Ectodermal cell (in vitro differentiated cells): ENCODE data around the gene MRPL23.

Experiments used
- H3K27ac ChIP-seq: 2 replicates; pipeline ENCODE4 v1.7.0; 2013; ENCODE audit warnings: mild to moderate bottlenecking, low read depth, low read length; ENCODE audit not compliant: insufficient read depth, poor library complexity, severe bottlenecking
- H3K27me3 ChIP-seq: 2 replicates; pipeline ENCODE4 v1.7.0; 2013; ENCODE audit warnings: mild to moderate bottlenecking, low read length; ENCODE audit not compliant: insufficient read depth, control insufficient read depth, poor library complexity, severe bottlenecking
- H3K36me3 ChIP-seq: one replicate; pipeline ENCODE4 v1.7.0; 2013; ENCODE audit warnings: low read length; ENCODE audit not compliant: control insufficient read depth, insufficient read depth
- H3K4me1 ChIP-seq: one replicate; pipeline ENCODE4 v1.7.0; 2013; ENCODE audit warnings: low read length; ENCODE audit not compliant: control insufficient read depth, insufficient read depth
- H3K4me3 ChIP-seq: 2 replicates; pipeline ENCODE4 v1.7.0; 2013; ENCODE audit warnings: low read depth, low read length, control low read depth; ENCODE audit not compliant: insufficient read depth
- H3K9me3 ChIP-seq: 2 replicates; pipeline ENCODE4 v1.7.0; 2013; ENCODE audit warnings: mild to moderate bottlenecking, low read length, moderate library complexity; ENCODE audit not compliant: control insufficient read depth
- WGBS, 2 experiments: methylation state at CpG; one replicate each; pipeline ENCODE4 v1.1.7; 2013; ENCODE audit warnings: missing lambda C conversion rate in 2 of 2; 5-methylcytosine and 5-hydroxymethylcytosine counted together

The MRPL23 gene

DNA sequence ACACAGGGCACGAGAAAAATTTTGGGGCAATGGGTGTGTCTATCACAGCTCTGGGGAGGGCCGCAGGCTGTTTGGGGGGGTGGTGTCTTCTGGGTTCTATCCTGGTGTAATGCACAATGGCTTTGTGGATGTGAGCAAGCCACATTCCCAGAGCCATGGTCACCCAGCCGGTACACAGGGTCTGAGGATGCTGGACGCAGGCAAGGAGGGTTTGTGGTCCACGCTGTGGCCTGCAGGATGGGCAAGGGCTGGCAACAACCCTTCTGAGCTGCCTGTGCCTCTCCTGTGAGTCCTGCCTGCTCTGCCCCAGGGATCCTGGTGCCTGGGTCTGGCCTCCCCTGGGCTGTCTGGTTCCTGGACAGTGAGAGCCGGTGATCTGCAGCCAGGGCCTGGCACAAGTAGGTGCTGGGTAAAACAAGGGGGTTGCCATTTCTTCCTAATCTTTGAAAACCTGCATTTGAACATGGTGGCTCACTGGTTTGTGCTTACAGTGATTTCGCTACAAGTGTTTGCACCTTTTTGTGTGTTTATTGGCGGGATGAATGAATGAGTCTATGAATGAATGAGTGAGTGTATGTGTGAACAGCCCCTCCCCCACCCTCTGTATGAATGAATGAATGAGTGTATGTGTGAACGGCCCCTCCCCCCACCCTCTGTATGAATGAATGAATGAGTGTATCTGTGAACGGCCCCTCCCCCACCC is 4.4 kb upstream of the MRPL23 start:
- 92 to 93% methylated on average over 8 to 9 of the region's 10 CpGs for WGBS, 2 experiments
- no peak overlapping the region for H3K27ac ChIP-seq
- H3K4me3 ChIP-seq: no peak overlapping the region
- H3K9me3 ChIP-seq: no peaks in the 10 kb centered on the region
- H3K4me1 ChIP-seq: no peaks in the 10 kb centered on the region
- H3K27me3 ChIP-seq: no peaks in the 10 kb centered on the region
- H3K36me3 ChIP-seq: no peaks in the 10 kb centered on the region

DNA sequence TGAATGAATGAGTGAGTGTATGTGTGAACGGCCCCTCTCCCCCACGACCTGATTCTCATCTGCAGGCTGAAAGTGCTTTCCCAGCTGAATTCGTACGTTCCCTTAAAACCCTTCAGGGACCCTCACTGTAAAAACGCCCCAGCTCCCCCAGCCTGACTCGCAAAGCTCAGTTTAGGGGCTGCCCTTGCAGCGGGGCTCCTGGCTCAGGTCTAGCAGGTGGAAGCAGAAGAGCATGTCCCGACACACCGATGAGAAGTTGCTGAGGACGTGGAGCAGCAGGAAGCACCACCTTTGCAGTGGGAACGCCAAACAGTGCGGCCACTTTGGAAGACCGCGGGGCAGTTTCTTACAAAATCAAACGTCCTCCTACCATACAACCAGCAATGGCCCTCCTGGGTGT is 3.6 kb upstream of the MRPL23 start:
- 84 to 86% methylated on average over 15 of the region's 15 CpGs for WGBS, 2 experiments
- no peak overlapping the region for H3K27ac ChIP-seq
- no peaks in the 10 kb centered on the region for H3K4me1 ChIP-seq

DNA sequence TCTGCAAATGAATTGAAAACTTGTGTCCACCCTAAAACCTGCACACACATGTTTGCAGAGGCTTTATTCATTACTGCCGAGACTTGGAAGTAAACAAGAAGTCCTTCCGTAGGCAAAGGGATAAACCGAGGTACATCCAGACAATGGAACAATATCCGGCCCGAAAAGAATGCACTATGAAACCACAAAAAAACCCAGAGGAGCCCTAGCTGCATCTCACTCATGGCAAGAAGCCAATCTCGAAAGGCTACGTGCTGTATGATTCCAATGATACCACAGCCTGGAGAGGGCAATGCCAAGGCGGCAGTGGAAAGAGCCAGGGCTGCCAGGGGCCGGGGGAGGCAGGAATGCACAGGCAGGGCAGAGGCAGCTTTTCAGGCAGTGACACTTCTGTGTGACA is 3.2 kb upstream of the MRPL23 start:
- Histone ChIP-seq H3K27ac (no peak overlapping the region), H3K4me3 (no peak overlapping the region), H3K27me3 (no peaks in the 10 kb centered on the region), H3K36me3 (no peaks in the 10 kb centered on the region), H3K4me1 (no peaks in the 10 kb centered on the region), H3K9me3 (no peaks in the 10 kb centered on the region)
- 91 to 92% methylated on average over 9 of the region's 9 CpGs for WGBS, 2 experiments

More for the DNA sequence above, 3.6 kb upstream of the MRPL23 start:
- Histone ChIP-seq H3K4me3 (no peak overlapping the region), H3K9me3 (no peaks in the 10 kb centered on the region), H3K36me3 (no peaks in the 10 kb centered on the region), H3K27me3 (no peaks in the 10 kb centered on the region)

DNA sequence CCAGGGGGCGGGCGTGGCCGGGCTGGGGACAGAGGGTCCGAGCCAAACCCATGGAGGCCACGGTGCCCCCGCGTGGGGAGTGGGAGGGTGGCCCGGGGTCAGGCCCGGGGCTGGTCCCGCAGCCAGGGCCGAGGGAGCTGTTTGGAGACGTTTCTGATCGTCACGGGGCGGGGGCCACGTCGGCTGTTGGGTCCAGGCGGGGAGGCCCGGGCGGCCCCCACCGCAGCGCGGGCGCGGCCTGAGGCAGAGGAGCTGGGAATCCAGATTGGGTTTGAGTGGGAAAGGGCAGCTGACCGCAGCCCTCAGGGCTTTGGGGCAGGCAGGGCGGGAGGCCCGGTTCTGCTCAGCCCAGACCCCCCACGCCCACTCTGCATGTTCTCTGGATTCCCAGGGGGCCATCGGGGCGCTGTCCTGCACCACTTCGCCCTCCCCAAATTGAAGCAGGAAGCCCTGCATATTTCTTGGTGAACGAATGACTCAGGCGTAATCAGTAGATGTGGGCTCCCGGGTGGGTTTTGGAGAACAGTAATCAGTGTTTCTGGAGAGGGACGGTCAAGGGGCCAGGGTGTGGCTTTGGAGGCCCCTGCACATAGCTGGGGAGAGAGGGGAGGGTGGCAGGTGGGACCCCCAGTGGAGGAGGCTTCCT is 583 bp downstream of the MRPL23 start:
- Histone ChIP-seq H3K4me1 (no peaks in the 10 kb centered on the region), H3K27ac (no peak overlapping the region), H3K4me3 (no peak overlapping the region), H3K36me3 (no peaks in the 10 kb centered on the region), H3K9me3 (no peaks in the 10 kb centered on the region), H3K27me3 (no peaks in the 10 kb centered on the region)
- WGBS, 2 experiments: no CpG with 5 or more reads among the region's 36 CpGs

DNA sequence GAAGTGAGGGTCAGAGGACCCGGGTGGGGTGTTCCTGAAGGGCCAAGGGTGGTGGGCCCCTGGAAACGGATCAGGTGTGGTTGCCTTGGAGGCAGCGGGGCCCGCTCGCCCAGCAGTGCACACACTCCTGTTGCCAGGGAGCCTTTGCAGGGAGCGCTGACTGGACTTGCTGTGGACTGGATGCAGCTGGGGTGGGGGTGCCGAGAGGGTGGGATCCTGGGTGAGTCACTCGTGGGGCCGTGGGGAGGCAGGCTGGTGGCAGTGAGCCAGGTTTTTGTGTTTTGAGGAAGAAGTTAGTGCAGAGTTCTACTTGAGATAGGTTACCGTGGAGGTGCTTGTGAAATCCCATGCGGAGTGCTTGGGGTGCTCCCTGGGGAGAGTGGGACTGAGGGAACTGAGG is 1.3 kb downstream of the MRPL23 start:
- Histone ChIP-seq H3K27me3 (no peaks in the 10 kb centered on the region), H3K27ac (no peak overlapping the region), H3K4me1 (no peaks in the 10 kb centered on the region), H3K36me3 (no peaks in the 10 kb centered on the region), H3K4me3 (no peak overlapping the region), H3K9me3 (no peaks in the 10 kb centered on the region)
- 77 to 100% methylated on average over 2 of the region's 11 CpGs for WGBS, 2 experiments

DNA sequence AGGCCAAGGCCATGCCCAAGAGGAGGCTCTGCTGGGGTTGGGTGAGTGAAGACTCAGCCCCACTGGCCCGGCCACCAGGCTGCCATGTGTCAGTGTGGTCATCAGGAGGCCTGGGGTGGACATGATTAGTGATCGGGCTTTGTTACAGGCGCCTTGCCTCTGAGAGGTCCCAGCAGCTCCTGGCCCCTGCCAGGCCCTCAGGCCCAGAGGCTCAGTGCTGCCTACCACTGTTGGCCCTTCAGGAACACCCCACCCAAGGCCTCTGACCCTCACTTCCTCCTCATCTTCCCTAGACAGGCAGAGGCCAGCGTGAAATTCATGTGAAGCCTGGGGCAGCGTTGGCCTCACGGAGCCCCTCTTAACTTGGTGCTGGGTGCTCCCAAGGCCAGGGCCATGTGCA is 2.2 kb downstream of the MRPL23 start:
- Histone ChIP-seq H3K9me3 (no peaks in the 10 kb centered on the region), H3K4me1 (no peaks in the 10 kb centered on the region), H3K27ac (no peak overlapping the region), H3K36me3 (no peaks in the 10 kb centered on the region), H3K4me3 (no peak overlapping the region), H3K27me3 (no peaks in the 10 kb centered on the region)
- no CpG with 5 or more reads among the region's 6 CpGs for WGBS, 2 experiments

DNA sequence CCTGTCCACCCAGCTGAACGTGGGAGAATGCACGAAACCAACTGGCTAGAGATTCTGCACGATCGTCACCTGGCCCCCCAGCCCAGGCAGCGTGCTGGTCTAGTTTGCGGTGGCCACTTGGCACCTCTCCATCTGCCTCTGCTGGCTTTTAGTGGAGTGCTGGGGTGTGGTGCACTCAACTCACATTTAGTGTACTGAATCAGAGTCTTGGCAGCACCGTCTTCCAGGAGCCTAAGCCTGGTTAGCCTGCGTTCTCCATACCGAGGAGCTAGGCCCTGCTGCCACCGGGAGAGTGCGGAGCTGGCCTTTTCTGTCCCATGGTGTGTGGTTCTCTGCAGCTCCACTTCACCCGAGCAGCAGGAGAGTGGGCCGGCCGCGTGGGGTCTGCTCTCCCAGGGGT is 2.8 kb downstream of the MRPL23 start:
- Histone ChIP-seq H3K27ac (no peak overlapping the region), H3K4me3 (no peak overlapping the region), H3K27me3 (no peaks in the 10 kb centered on the region), H3K4me1 (no peaks in the 10 kb centered on the region), H3K36me3 (no peaks in the 10 kb centered on the region), H3K9me3 (no peaks in the 10 kb centered on the region)
- WGBS, 2 experiments: no CpG with 5 or more reads among the region's 15 CpGs

DNA sequence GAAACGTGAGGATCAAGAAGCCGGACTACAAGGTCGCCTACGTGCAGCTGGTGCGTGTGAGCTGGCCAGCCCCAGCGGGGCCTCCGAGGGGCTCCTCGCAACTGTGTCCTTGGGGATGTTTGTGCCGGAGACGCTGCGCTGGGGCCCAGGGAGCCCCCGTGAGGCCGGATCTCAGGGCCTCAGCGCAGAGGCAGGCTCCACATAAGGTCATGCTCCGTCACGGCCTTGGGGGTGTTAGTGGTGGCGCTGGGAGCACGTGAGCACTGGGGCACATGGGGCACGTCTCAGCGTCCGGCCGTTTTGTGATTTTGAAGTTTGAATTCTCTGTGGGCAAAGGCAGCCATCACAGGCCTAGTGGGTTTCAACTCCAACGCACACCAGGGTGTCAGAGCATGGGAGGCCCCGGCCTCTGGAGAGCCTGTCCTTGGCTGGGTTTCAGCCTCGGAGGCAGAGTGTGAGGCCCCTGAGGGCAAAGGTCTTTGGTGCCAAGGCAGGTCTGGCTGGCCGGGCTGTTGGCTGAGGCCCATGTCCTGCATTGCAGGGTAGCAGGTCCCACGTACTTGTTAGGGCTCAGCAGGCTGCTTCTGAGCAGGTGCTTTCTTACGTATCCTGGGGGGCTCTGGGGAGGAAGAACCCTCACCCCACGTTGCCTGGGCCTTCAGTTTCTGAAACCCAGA is 5.8 kb downstream of the MRPL23 start:
- no peaks in the 10 kb centered on the region for H3K36me3 ChIP-seq
- H3K9me3 ChIP-seq: no peaks in the 10 kb centered on the region
- H3K27me3 ChIP-seq: no peaks in the 10 kb centered on the region
- 100% methylated on average over 1 of the region's 29 CpGs for WGBS, 2 experiments
- H3K4me3 ChIP-seq: no peak overlapping the region
- H3K27ac ChIP-seq: no peak overlapping the region
- H3K4me1 ChIP-seq: no peaks in the 10 kb centered on the region

DNA sequence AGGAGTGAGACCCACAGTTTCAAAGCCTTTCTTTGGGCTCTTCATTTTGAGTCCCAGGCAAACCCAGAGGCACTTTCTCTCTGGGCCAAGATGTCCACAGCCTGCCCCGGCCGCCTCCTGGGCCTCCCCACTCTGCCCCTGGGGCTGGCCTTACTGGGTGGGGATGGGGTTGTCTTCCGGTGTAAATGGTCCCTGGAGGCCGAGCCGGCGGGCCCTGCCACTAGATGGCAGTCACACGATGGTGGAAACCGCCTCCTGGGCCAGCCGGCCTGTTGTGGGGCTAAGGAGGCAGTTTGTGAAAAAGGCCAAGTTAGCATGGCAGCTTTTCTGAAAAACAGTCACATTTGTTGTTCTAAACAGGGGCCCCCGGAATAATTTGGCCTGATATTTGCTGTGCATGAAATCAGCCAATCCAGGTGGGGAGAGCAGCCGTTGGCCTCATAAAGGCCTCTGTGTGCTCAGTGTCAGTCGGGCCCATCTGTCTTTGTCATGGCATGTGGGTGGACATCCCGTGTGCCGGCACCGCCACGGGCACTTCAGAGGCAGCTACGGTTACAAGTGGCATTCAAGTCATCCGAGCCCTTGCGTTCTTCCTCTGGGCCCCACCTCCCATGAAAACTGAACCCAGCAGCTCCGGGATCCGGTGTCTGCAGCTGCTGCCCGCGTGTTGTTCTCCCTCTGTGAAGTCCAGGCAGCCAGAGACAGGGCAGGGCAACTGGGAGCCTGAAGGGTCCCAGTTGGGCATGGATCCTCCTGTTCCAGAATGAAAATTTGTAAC is 6.5 kb downstream of the MRPL23 start:
- 41 to 64% methylated on average over 2 to 3 of the region's 23 CpGs for WGBS, 2 experiments
- no peaks in the 10 kb centered on the region for H3K4me1 ChIP-seq
- no peaks in the 10 kb centered on the region for H3K36me3 ChIP-seq
- no peak overlapping the region for H3K4me3 ChIP-seq
- H3K9me3 ChIP-seq: no peaks in the 10 kb centered on the region
- no peak overlapping the region for H3K27ac ChIP-seq
- no peaks in the 10 kb centered on the region for H3K27me3 ChIP-seq

DNA sequence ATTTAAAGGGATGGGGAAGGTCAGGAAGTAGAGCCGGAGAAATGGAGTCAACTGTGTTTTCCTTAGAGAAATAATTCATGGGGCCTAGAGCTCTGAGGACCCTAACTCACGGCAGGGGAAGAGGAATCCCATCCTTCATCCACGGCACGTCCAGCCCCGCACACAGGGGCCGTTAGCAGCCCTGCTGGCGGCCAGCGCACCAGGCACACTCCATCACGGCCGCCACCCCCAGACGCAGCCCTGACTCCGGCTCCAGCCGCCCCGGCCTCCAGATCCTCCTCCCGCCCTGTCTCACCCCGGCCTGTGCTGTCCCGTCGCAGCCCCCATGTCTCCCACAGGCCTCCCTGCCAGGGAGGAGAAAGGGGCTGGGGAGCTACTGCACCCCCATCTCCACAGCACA is 11.2 kb downstream of the MRPL23 start:
- Histone ChIP-seq H3K27me3 (no peaks in the 10 kb centered on the region), H3K4me1 (no peaks in the 10 kb centered on the region), H3K36me3 (no peaks in the 10 kb centered on the region), H3K4me3 (no peak overlapping the region), H3K27ac (no peak overlapping the region), H3K9me3 (no peaks in the 10 kb centered on the region)
- WGBS, 2 experiments: no CpG with 5 or more reads among the region's 18 CpGs
